GM18861 (cell line): ENCODE data around the gene PRKCB.
"Not testable (repeated sequence)": the region's sequence is repeated elsewhere in the genome, so short reads cannot be mapped to it uniquely, and the experiment has no call there.

Experiments used
- ATAC-seq: cut with Tn5 transposase; IDR thresholded peaks from one replicate; pipeline ENCODE4 v1.9.1; 2021; ENCODE audit not compliant: unreplicated experiment

PRKCB gene

GRCh38 chr16:23901178-23902033, 65.6 kb downstream of the PRKCB start:
- ATAC-seq: no peak

- no peak for ATAC-seq
Observed at GRCh38 chr16:23902034-23902747, 66.4 kb downstream of the PRKCB start.

GRCh38 chr16:23902748-23903414, 67.1 kb downstream of the PRKCB start:
- ATAC-seq: no peak

GRCh38 chr16:23905027-23905426, 69.2 kb downstream of the PRKCB start:
- no peak for ATAC-seq

- no peak for ATAC-seq
Observed at GRCh38 chr16:23907457-23907902, 71.7 kb downstream of the PRKCB start.

GRCh38 chr16:23907903-23908302, 72.1 kb downstream of the PRKCB start:
- no peak for ATAC-seq

GRCh38 chr16:23908790-23909189, 73.0 kb downstream of the PRKCB start:
- no peak for ATAC-seq

- no peak for ATAC-seq
Observed at GRCh38 chr16:23909792-23910418, 74.1 kb downstream of the PRKCB start.

GRCh38 chr16:23914946-23915530, 79.3 kb downstream of the PRKCB start:
- no peak for ATAC-seq

- not testable (repeated sequence) for ATAC-seq
Observed at GRCh38 chr16:23916552-23916951, 80.8 kb downstream of the PRKCB start.

- ATAC-seq: no peak
Observed at GRCh38 chr16:23917621-23918020, 81.8 kb downstream of the PRKCB start.

GRCh38 chr16:23920446-23920845, 84.7 kb downstream of the PRKCB start:
- no peak for ATAC-seq

GRCh38 chr16:23920899-23921298, 85.1 kb downstream of the PRKCB start:
- ATAC-seq: no peak

- ATAC-seq: no peak
Observed at GRCh38 chr16:23922406-23922805, 86.6 kb downstream of the PRKCB start.

- ATAC-seq: no peak
Observed at GRCh38 chr16:23924128-23924527, 88.3 kb downstream of the PRKCB start.

- ATAC-seq: no peak
Observed at GRCh38 chr16:23927796-23928195, 92.0 kb downstream of the PRKCB start.

- no peak for ATAC-seq
Observed at GRCh38 chr16:23929237-23929636, 93.5 kb downstream of the PRKCB start.

- no peak for ATAC-seq
Observed at GRCh38 chr16:23929856-23930255, 94.1 kb downstream of the PRKCB start.

GRCh38 chr16:23930791-23931190, 95.0 kb downstream of the PRKCB start:
- no peak for ATAC-seq

- no peak for ATAC-seq
Observed at GRCh38 chr16:23931199-23931598, 95.4 kb downstream of the PRKCB start.

- ATAC-seq: not testable (repeated sequence)
Observed at GRCh38 chr16:23933650-23934049, 97.9 kb downstream of the PRKCB start.
